Lower lobe of right lung (tissue), 2 donors: ENCODE results near the gene JUND. TPM values are rescaled to one million over a fixed set of nuclear protein-coding genes. Genes with fewer than 3 reads are reported as not detected.

Experiments used
- ATAC-seq, 2 donors: fragments of 200-7000 bp; cut with Tn5 transposase; one replicate each; pipeline ENCODE4 v1.9.1; 2020 to 2022; ENCODE audit warnings: mild to moderate bottlenecking in 2 of 2, moderate library complexity in 2 of 2
- DNase-seq: peaks from one replicate; pipeline ENCODE4 v3.0.0-alpha.2; 2020
- H3K27ac ChIP-seq: fragments of 200-600 bp; one replicate; pipeline ENCODE4 v1.8.0; 2022
- H3K27me3 ChIP-seq: fragments of 200-600 bp; one replicate; pipeline ENCODE4 v1.8.0; 2022; ENCODE audit warnings: low read depth
- H3K36me3 ChIP-seq: fragments of 200-600 bp; one replicate; pipeline ENCODE4 v1.8.0; 2022; ENCODE audit warnings: mild to moderate bottlenecking
- H3K4me1 ChIP-seq: fragments of 200-600 bp; one replicate; pipeline ENCODE4 v1.8.0; 2022
- H3K4me3 ChIP-seq: fragments of 200-600 bp; one replicate; pipeline ENCODE4 v1.8.0; 2022; ENCODE audit warnings: mild to moderate bottlenecking
- H3K9me3 ChIP-seq: fragments of 200-600 bp; one replicate; pipeline ENCODE4 v1.8.0; 2022
- intact Hi-C: fragments of 100-400 bp; cut with DNase I; formaldehyde crosslinking; loops from one replicate; pipeline ENCODE4 v1.11.0; 2022
- total RNA-seq: library from RNA; stranded (reverse); fragmentation: NEBNext Ultra II Directional; extraction: Animal tissue kit (Norgen Biotek cat#: 25700); gene quantifications from one replicate; pipeline ENCODE4 v1.2.1, GENCODE V29; 2021
- TF ChIP-seq, protein P1 (sequence below): fragments of 200-600 bp; IDR thresholded peaks from one replicate; pipeline ENCODE4 v1.8.0; 2022; ENCODE audit warnings: antibody characterized with exemption, mild to moderate bottlenecking
- donor health status: DM: no; HTN: yes; CAD: no; lungs with severe emphysema.

The JUND gene
- total RNA-seq, 1 donor from 2014 or later: 150 TPM

DNA sequence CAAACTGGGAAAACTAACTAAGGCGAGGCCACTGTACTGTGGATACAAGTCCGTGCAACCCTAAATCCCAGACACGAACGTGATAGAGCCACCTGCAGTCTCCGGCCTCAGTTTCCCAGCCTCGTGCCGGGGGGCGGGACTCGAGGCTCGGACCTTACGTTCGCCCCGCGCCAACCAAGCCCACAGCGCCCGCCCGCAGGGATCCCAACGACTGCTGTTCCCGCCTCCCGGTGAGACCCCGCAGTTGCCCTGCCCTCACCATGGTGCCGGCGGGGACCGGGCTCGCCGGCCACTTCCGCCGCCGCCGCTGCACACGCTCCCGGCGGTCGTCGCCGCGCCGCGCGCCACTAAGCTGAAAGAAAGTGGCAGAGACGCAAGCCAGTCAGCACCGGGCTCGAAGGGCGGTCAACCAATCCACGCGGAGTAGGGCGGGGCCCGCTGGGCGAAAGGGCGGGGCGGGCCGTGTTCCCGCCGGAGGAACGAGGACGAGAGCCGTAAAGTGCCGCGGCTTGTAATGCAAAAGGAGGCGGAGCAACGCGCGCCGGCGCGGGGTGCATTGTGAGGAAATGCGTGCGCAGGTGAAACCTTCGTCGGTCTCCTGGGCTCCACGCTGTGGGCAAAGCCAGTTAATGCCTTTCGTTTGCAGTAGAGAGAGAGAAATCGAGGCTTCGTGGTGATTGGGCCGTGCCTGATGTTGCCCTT lies 41.5 kb upstream of the JUND start, which contains the start of gene LSM4:
TSS of gene LSM4 (minus strand) at position 318 of the 702 bp plus-strand sequence. CDS start at position 262, 56 bp downstream.
- H3K9me3 ChIP-seq: no peaks in the 10 kb centered on the region
- peaks cover 59% of the 10 kb centered on the region for H3K4me1 ChIP-seq
- intact Hi-C loops: loop anchor here (10.0 kb wide), 1 partner anchor 48 kb away; the partner anchor contains the start of gene IQCN
- TF ChIP-seq, protein P1, sequence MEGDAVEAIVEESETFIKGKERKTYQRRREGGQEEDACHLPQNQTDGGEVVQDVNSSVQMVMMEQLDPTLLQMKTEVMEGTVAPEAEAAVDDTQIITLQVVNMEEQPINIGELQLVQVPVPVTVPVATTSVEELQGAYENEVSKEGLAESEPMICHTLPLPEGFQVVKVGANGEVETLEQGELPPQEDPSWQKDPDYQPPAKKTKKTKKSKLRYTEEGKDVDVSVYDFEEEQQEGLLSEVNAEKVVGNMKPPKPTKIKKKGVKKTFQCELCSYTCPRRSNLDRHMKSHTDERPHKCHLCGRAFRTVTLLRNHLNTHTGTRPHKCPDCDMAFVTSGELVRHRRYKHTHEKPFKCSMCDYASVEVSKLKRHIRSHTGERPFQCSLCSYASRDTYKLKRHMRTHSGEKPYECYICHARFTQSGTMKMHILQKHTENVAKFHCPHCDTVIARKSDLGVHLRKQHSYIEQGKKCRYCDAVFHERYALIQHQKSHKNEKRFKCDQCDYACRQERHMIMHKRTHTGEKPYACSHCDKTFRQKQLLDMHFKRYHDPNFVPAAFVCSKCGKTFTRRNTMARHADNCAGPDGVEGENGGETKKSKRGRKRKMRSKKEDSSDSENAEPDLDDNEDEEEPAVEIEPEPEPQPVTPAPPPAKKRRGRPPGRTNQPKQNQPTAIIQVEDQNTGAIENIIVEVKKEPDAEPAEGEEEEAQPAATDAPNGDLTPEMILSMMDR: peak; percentile 17
- no peaks in the 10 kb centered on the region for H3K36me3 ChIP-seq
- ATAC-seq: peak; percentile 96 to 98
- peak within 1 kb of the TSS; percentile 86 for H3K27ac ChIP-seq
- DNase-seq: peak; percentile 99
- H3K4me3 ChIP-seq: peak within 1 kb of the TSS; percentile 88
- no peaks in the 10 kb centered on the region for H3K27me3 ChIP-seq

DNA sequence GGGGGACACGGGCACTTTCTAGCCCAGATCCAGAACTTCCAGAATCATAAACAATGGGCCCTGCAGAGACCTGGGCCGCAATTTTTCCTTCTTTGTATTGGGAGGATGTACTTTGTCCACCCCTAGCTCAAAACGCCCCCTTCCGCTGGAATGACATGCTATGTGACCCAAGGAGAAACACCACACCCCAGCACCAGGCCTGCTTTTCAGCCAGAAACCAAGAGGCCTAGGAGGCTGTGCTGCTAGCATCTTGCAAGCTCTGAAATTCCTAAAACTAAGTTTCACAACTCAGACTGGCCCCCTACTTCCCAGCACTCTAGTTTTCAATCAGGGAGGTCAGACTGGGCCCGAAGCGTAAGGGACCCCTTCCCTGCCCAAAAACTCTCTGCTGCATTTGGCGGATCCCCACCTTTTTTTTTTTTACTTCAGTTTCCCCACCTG lies 40.9 kb upstream of the JUND start:
- peak overlapping the region; percentile 86 for H3K27ac ChIP-seq
- peaks cover 65% of the 10 kb centered on the region for H3K4me1 ChIP-seq
- ATAC-seq (peak; percentile 28 to 37), DNase-seq (peak; percentile 62)
- intact Hi-C loops: loop anchor here (10.0 kb wide), 1 partner anchor 48 kb away; the partner anchor contains the start of gene IQCN
- no peaks in the 10 kb centered on the region for H3K27me3 ChIP-seq
- H3K36me3 ChIP-seq: no peaks in the 10 kb centered on the region
- H3K9me3 ChIP-seq: no peaks in the 10 kb centered on the region
- TF ChIP-seq, protein P1: peak; percentile 11
- peak overlapping the region; percentile 88 for H3K4me3 ChIP-seq

DNA sequence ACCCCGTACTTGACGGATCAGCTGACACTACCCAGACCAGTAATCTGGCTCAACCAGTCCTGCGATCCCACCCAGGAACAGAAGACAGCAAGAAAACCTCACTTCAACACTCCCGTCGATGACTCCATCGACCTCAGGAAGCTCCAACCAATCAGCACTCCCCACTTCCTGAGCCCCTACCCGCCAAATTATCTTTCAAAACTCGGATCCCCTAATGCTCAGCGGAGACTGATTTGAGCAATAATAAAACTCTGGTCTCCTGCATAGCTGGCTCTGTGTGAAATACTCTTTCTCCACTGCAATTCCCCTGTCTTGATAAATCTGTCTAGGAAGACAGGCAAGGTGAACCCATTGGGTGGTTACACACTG lies 40.3 kb upstream of the JUND start:
- Histone ChIP-seq H3K27ac (peak overlapping the region; percentile 86), H3K36me3 (no peaks in the 10 kb centered on the region), H3K4me1 (peaks cover 66% of the 10 kb centered on the region), H3K9me3 (no peaks in the 10 kb centered on the region), H3K4me3 (peak overlapping the region; percentile 88), H3K27me3 (no peaks in the 10 kb centered on the region)
- intact Hi-C loops: loop anchor here (10.0 kb wide), 1 partner anchor 47 kb away; the partner anchor contains the start of gene IQCN
- no peak for ATAC-seq
- no peak for DNase-seq
- TF ChIP-seq, protein P1: no peak

DNA sequence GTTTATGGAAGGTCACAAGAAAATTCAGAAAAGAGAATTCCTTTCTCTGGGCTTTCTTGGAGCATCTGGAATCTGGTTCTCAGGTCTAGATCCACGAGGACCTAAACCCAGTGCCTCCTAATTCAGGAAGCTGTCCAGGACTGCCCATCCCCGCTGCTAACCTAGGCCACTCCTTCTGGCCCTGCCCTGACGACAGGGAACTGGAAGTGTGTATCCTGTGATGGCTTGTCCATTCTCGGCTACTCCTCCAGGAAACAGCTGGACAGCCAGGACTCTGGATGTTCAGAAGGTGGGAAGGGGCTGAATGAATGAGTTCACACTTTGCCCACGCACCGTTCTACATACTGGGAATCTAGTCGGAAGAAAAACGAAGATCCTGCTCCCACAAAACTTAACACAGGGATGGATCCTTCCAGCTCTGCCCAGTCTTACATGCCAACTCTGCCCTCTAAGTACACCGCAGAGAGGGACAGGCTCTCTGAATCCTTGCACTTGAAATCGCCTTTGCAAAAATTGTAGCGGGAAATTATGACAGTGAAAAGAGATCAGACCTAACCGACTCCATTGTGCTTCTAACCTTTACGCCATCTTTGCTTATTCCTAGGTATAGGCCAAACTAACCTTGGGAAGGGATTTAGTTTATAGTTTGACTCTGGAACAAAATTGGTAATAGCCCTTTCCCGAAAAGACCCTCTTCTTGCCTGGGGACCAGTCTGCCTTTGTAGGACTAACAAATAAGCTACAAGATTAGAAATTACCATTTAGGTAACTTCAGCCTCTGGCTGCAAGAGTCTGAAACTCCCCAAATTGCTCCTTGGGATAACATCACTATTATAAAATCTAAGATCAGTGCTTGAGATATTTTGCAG lies 39.7 kb upstream of the JUND start:
- intact Hi-C loops: loop anchor here (10.0 kb wide), 1 partner anchor 46 kb away; the partner anchor contains the start of gene IQCN
- H3K27ac ChIP-seq: peak overlapping the region; percentile 86
- TF ChIP-seq, protein P1: no peak
- no peak overlapping the region for H3K4me3 ChIP-seq
- DNase-seq (peak; percentile 65), ATAC-seq (no peak)
- no peaks in the 10 kb centered on the region for H3K36me3 ChIP-seq
- H3K4me1 ChIP-seq: peaks cover 66% of the 10 kb centered on the region
- H3K27me3 ChIP-seq: no peaks in the 10 kb centered on the region
- no peaks in the 10 kb centered on the region for H3K9me3 ChIP-seq

DNA sequence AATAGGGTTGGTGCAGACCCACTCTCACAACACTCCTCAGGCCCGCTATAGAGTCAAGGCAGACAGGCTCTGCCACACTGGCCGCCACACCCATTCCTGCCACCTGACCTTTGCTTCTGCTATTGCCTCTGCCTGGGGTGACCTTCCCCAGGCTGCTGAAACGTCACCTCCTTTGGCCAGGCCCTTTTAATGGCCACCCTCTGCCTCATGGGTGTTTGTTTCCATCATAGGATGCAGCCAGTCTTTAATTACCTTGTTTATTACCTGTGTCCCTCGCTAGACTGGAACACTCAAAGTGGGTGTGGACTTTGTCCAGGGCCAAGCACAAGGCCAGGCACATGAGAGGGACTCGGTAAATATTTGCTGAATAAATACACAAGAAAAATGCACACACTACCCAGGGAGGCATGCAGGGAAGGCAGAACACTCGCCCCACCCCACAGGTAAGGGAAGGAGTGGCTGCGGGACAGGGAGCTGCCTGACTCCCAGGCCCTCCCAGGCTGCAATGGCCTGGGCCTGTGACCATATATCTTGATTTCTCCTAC lies 38.2 kb upstream of the JUND start:
- intact Hi-C loops: loop anchor here (10.0 kb wide), 1 partner anchor 45 kb away; the partner anchor contains the start of gene IQCN

More for the DNA sequence above, 38.2 kb upstream of the JUND start:
- H3K9me3 ChIP-seq: no peaks in the 10 kb centered on the region
- peak; percentile 66 for DNase-seq
- peaks cover 66% of the 10 kb centered on the region for H3K4me1 ChIP-seq
- H3K4me3 ChIP-seq: no peak overlapping the region
- peaks cover 8% of the 10 kb centered on the region for H3K36me3 ChIP-seq
- peak overlapping the region; percentile 86 for H3K27ac ChIP-seq
- no peaks in the 10 kb centered on the region for H3K27me3 ChIP-seq
- ATAC-seq: peak; percentile 2 to 7
- TF ChIP-seq, protein P1: no peak
